ENCODE results near the gene TLR5.

DNA sequence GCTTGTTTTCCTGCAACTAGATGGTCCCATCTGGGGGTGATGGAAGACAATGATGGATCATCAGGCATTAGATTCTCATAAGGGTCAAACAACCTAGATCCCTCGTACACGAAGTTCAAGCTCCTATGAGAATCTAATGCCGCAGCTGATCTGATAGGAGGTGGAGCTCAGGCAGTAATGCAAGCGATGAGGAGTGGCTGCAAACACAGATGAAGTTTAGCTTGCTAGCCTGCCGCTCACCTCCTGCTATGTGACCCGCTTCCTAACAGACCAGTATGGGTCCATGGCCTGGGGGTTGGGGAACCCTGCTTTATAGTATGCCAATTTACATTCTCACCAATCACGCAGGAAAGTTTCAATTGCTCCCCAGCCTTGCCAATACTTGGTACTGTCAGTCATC, 37.5 kb downstream of the TLR5 start:
- TF ChIP-seq, protein P1, sequence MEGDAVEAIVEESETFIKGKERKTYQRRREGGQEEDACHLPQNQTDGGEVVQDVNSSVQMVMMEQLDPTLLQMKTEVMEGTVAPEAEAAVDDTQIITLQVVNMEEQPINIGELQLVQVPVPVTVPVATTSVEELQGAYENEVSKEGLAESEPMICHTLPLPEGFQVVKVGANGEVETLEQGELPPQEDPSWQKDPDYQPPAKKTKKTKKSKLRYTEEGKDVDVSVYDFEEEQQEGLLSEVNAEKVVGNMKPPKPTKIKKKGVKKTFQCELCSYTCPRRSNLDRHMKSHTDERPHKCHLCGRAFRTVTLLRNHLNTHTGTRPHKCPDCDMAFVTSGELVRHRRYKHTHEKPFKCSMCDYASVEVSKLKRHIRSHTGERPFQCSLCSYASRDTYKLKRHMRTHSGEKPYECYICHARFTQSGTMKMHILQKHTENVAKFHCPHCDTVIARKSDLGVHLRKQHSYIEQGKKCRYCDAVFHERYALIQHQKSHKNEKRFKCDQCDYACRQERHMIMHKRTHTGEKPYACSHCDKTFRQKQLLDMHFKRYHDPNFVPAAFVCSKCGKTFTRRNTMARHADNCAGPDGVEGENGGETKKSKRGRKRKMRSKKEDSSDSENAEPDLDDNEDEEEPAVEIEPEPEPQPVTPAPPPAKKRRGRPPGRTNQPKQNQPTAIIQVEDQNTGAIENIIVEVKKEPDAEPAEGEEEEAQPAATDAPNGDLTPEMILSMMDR (IDR thresholded peaks at IDR 0.05): no peak
- TF ChIP-seq POLR2AphosphoS5 (IDR thresholded peaks at IDR 0.05): no peak
